Subcutaneous adipose tissue (tissue), 4 donors: ENCODE results near the gene CATSPERD. TPM values are rescaled to one million over a fixed set of nuclear protein-coding genes. Genes with fewer than 3 reads are reported as not detected.

Source experiments
- CTCF ChIP-seq: fragments of 450-650 bp; IDR thresholded peaks from one replicate; pipeline ENCODE4 v1.5.1; 2016; ENCODE audit warnings: low read depth, mild to moderate bottlenecking, control low read depth, antibody characterized with exemption, moderate library complexity
- total RNA-seq, 4 donors: library from RNA; depleted of rRNA; stranded (reverse); fragments of >200 nt; gene quantifications; one replicate each; pipeline ENCODE4 v1.1.0, GENCODE V29; 2016

Gene CATSPERD
- total RNA-seq, 4 donors from 2014 or later: not detected

GRCh38 chr19:5774921-5775320 is 54.5 kb downstream of the CATSPERD start:
- no peak for TF ChIP-seq CTCF

DNA sequence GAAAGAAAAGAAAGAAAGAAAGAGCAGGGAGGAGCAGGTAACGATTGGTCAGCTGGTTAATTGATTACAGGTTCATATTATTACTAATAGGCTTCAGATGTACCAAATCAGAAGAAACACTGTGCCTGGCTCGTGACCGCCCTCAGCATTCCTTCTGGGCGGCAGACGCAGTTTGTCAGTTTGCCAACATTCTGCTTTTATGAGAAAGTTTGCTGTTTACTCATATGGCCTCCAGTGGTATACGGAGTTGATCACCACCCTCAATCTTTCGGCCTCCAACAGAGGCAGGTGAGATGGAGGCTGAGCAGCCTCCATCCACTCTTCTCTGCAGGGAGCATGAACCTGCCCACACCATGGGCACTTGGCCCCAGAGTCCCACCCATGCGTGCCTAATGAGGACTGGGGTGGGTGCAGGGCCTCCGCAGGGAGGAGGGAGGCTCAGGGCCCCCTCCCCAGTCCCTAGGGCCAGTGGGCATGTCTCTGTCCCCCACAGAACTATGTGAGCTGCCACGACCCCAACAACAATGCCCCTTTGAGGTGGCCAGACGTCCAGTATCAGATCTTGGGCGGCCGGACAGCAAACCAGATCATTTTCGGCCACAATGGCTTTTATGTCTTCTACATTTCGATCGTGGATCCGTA is 55.4 kb downstream of the CATSPERD start:
- TF ChIP-seq CTCF: no peak

DNA sequence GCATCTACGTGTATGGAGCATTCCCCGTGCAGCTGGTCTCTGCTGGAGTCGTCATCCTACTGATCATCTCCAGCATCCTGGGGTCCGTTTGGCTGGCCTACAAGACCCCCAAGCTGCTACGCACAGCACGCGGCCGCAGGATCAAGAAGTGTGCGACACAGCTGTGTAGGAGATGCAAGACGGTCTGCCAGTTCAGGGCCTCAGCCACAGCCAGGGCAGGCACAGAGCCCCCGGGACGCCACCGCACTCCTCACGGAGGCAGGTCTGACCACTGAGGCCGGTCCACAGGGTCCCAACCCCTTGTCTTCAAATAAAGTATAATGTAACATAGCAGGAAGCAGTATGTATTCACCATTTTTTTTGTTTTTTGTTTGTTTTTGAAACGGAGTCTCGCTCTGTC is 58.0 kb downstream of the CATSPERD start:
- TF ChIP-seq CTCF: no peak

- TF ChIP-seq CTCF: no peak
Observed at GRCh38 chr19:5782322-5782721, 61.9 kb downstream of the CATSPERD start.

DNA sequence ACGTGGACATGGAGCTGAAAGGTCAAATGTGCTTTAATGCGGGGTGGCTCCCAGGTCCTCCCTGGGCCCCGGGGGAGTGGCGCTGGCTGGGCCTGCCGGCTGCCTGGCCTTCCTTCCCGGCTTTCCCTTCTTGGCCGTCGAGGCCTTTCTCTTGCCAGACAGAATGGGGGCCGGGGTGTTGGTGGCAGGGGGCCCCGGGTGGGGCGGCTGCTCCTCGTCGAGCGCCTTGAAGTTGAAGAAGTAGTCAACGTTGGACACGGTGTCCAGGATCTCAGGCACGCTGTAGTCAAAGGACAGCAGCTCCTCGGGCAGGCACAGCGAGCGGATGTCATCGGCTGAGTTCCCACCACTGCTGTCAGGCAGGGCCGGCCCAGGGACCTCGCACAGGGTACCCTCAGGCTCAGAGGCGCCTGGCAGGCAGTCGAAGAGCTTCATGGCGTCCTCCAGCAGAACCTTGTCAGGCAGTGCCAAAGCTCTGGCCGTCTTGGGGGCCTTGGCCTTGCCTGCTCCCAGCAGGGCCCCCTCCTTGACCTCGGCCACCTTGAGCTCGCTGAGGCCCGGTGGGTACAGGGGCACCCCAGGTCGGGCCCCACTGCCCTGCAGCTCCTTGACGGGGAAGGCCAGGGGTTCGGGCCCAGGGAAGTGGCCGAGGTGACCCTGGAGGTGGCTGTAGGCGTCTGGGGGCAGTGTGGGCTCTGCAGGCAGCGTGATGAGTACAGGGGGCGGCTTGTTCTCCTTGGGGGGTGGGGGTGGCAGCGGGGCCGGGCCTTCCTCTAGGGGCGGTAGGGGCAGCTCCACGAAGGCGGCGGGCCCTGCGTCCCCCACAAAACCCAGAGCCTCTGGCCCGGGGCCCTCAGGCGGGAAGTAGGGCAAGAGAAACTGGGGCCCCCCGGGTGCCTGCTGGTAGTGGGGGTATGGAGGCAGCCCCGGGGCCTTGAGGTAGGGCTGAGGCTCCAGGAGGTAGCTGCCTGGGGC is 62.8 kb downstream of the CATSPERD start:
- TF ChIP-seq CTCF: no peak

GRCh38 chr19:5784581-5785147 is 64.2 kb downstream of the CATSPERD start, which contains the start of gene PRR22:
TSS of gene PRR22 (minus strand) at chr19:5784746. CDS start at chr19:5784660, 86 bp downstream.
- no peak for TF ChIP-seq CTCF

DNA sequence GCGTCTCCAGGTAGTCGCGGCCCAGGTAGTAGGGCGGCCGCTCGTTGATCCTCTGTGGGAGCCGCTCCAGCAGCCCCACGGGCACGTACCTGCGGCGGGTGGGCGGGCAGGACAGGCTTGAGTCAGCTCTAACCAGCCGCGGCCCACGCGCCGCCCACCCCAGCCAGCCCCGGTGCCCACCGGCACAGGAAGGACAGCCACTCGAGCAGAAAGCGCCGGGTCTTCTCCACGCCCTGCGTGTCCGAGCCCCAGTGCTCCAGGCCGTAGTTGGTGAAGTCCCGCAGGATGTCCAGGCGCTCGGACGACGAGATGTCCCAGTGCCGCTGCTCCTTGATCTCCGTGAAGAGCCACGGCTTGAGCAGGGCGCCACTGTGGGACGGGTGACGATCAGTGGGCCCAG is 65.0 kb downstream of the CATSPERD start:
- TF ChIP-seq CTCF: no peak
